ENCODE measurements around the gene TRIM67.

DNA sequence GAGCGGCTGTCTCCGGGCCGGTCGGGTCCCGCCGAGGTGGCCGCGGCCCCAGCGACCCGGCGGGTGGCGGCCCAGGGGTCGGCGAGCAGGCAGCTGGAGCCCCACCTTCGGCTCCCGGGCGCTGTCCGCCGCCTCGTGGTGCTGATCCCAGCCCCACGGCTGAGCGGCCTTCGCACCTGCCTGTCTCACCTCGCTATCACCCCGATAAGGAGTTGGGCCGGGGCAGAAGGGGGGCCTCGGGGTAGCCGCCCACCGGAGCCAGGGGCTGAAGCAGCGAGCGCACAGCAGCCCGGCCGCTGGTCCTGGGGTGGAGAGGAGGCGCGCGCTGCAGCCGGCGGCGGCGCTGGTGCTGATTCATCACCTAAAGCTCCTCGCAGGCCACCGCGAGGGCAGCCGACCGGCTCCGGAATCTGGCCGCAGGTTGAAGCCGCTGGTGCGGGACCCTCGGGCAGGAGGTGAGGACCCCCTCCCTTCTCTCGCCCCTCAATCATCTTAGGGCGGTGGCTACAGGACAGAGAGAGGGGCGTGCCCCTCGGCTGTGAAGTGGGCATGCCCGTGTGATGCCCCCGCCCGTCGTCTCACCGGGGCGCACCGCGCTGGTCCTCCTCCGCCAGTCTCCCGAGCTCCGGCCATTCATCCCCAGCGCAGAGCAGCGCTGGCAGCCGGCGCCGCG lies 575 bp downstream of the TRIM67 start:
- TF ChIP-seq POLR2AphosphoS5 (IDR thresholded peaks at IDR 0.05) (no peak), EP300 (IDR thresholded peaks at IDR 0.05) (no peak), POLR2A (IDR thresholded peaks at IDR 0.05) (no peak)
- TF ChIP-seq, protein P1, sequence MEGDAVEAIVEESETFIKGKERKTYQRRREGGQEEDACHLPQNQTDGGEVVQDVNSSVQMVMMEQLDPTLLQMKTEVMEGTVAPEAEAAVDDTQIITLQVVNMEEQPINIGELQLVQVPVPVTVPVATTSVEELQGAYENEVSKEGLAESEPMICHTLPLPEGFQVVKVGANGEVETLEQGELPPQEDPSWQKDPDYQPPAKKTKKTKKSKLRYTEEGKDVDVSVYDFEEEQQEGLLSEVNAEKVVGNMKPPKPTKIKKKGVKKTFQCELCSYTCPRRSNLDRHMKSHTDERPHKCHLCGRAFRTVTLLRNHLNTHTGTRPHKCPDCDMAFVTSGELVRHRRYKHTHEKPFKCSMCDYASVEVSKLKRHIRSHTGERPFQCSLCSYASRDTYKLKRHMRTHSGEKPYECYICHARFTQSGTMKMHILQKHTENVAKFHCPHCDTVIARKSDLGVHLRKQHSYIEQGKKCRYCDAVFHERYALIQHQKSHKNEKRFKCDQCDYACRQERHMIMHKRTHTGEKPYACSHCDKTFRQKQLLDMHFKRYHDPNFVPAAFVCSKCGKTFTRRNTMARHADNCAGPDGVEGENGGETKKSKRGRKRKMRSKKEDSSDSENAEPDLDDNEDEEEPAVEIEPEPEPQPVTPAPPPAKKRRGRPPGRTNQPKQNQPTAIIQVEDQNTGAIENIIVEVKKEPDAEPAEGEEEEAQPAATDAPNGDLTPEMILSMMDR (IDR thresholded peaks at IDR 0.05): no peak
